NCI-H2171 treated with DMSO at 0.1 percent for 48 hours (cell line): ENCODE data around the gene XPNPEP3.
"Not testable (repeated sequence)": the region's sequence is repeated elsewhere in the genome, so short reads cannot be mapped to it uniquely, and the experiment has no call there.

ENCODE experiments used
- DNase-seq: peaks from one replicate; lab custom pipeline; 2025; lab: John Stamatoyannopoulos, UW

XPNPEP3 gene

DNA sequence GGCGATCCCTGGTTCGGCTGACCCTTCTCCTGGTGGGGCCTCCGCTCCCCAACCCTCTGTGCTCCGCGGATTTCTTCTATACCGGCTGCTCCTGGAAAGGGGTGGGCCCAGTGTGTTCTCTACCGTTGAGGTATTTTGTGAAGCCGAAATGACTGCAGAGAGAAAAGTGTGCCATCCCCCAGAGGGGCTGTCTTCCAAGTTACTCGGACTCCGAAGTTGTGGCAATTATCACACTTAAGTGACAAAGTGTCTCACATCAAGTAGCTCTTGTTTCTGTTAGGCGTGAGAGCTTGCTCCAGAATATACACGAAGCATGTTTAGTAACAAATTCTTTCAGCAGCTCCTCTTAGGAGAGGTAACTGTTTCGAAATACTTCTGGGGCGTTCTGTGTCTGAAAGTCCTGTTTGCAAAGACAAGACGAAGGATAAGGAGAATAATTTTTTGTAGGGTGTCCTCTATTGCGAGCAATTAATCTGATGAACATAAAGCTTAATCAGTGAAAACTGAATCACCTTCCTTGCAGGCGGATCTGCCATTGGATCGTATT lies 434 bp downstream of the XPNPEP3 start:
- no peak for DNase-seq

- no peak for DNase-seq
Observed at GRCh38 chr22:40862013-40862412, 5.1 kb downstream of the XPNPEP3 start, which contains the start of gene DNAJB7. TSS of gene DNAJB7 (minus strand) at chr22:40862113. CDS start at chr22:40861994, 119 bp downstream.

GRCh38 chr22:40862537-40862936 lies 5.6 kb downstream of the XPNPEP3 start:
- no peak for DNase-seq

DNA sequence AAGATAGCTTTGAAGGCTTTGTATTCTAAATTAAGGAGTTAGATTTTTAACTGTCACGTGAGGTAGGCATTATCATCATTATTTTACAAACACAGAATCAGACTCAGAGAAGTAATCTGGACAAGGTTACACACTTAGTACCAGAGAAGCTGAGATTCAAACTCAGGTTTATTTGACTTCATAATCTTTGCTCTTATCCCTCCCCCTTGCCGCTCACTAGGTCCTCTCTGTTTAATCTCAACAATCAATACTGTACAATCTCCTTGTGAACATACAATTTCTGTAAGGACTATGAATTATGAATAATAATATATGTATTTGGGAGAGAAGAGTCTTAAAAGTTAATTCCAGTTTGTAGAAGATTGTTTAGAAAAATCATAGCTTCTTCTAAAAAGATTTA lies 10.2 kb downstream of the XPNPEP3 start:
- DNase-seq: no peak

GRCh38 chr22:40868379-40868778 lies 11.4 kb downstream of the XPNPEP3 start:
- not testable (repeated sequence) for DNase-seq

DNA sequence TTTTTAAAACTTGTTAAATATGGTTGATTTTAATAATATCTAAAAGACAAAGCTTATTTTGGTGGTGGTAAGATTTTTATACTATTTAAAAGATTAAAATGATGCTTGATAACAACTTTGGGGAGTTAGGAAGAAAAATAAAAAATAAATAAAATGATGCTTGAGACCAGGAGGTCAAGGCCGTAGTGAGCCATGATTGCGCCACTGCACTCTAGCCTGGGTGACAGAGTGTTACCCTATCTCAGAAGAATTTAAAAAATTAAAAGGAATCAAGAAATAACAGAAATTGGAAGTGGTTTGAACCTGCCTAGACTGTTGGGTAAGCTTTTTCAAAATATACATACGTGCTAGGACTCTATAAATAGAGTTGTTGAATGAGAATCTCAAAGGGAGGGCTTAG lies 17.1 kb downstream of the XPNPEP3 start:
- no peak for DNase-seq

- DNase-seq: no peak
Observed at GRCh38 chr22:40875111-40875510, 18.2 kb downstream of the XPNPEP3 start.

DNA sequence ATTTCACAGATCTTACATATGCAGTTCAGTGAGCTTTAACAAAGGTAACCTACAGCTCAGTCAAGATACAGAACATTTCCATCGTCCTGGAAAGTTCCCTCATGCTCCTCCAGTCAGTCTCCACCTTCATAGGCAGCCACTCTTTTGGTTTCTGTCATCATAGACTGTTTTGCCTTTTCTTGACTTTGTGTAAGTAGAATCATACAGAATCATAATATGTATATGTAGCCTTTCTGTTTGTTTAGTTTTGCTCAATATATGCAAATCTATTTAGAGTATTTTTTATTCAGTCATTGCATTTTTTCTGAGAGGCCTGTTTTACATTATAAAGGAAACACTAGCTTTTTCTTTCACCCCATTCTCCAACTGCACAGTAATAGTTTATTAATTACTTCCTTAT lies 20.0 kb downstream of the XPNPEP3 start:
- no peak for DNase-seq

DNA sequence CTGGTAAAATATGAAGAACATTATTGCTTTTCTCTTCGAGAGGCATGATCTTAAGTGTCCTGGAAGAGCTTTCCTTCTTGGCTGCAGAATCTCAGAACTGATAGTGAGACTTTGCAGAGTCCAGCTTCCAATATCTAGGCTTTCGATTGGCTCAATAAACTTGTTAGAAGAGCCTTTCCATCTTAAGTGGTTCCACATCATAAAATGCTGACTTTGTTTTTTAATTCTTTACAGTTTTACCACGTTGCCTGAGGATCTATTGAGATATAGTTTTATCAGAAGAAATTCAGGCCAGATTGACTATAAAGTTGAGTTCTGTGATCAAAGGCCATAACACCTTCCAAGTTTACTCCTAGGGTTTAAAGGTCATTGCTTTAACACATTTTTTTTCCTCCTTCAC lies 20.5 kb downstream of the XPNPEP3 start:
- no peak for DNase-seq

- no peak for DNase-seq
Observed at GRCh38 chr22:40878922-40879321, 22.0 kb downstream of the XPNPEP3 start.

DNA sequence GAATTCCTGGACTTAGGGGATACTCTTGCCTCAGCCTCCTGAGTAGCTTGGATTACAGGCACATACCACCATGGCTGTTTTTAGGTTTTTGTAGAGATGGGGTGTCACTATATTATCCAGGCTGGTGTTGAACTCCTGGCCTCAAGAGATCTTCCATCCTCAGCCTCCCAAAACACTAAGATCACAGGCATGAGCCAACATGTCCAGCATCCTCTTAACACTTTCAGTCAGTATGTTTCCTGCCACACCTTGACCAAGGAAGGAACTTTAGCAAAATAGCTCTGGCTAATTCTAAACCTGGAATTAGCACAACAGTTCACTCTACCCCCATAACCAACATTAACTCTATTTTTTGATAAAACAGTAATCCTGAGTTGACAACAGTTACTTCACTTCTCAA lies 32.2 kb downstream of the XPNPEP3 start:
- no peak for DNase-seq

- no peak for DNase-seq
Observed at GRCh38 chr22:40890881-40891280, 33.9 kb downstream of the XPNPEP3 start.

- DNase-seq: no peak
Observed at GRCh38 chr22:40894417-40894816, 37.5 kb downstream of the XPNPEP3 start.

DNA sequence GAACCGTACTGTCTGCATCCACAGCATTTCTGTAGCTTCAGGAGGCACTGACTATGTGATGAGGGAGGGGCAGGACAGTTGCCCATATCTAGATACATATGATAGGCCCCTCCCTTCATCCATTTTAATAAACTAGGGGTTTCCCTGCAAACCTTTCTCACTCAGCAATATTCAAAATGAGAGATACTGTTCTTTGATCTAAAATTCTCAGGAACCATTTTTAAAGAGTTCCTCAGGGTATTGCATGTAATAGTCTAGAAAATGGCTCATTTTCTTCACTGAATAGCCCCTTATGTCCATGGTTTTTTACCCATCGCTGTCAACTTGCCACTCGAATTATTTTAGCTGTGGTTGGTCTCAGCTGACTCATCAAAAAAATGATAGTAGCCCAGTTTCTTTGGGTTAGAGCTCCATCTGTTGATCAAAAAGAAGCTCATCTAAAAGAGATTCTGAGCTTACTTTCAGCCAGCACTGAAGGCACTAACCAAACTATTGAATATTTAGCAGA lies 42.0 kb downstream of the XPNPEP3 start:
- peak; percentile 82 for DNase-seq

- no peak for DNase-seq
Observed at GRCh38 chr22:40904101-40904500, 47.2 kb downstream of the XPNPEP3 start.

- DNase-seq: no peak
Observed at GRCh38 chr22:40908895-40909294, 51.9 kb downstream of the XPNPEP3 start.

DNA sequence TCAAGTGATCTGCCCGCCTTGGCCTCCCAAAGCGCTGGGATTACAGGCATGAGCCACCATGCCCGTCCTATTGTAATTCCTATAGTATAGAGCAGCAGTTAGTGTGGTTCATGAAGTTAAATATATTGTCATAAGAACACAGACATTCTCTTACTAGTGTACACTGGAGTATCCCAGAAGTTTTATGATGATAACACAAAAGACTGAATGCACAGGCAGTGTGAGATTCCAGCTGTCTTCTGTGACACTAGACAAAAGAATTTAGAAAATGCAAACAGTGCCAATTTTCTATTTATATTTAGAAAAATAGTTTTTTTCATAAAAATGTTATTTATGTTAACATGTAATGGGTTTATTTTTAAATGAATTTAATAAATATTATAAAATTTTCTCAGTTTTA lies 54.8 kb downstream of the XPNPEP3 start:
- no peak for DNase-seq

GRCh38 chr22:40912987-40913386 lies 56.0 kb downstream of the XPNPEP3 start:
- not testable (repeated sequence) for DNase-seq

DNA sequence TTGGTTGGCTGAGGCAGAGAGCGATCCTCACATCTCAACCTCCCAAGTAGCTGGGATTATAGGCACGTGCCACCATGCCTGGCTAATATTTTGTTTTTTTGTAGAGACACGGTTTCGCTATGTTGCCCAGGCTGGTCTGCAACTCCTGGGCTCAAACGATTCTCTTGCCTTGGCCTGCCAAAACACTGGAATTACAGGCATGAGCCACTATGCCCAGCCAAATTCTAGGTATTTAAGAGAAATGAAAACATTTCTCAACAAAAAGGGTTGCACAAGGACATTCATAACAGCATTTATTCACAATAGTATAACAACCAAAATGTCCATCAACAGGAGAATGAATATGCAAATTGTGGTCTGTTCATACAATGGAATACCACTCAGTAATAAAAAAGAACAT lies 62.5 kb downstream of the XPNPEP3 start:
- DNase-seq: no peak

DNA sequence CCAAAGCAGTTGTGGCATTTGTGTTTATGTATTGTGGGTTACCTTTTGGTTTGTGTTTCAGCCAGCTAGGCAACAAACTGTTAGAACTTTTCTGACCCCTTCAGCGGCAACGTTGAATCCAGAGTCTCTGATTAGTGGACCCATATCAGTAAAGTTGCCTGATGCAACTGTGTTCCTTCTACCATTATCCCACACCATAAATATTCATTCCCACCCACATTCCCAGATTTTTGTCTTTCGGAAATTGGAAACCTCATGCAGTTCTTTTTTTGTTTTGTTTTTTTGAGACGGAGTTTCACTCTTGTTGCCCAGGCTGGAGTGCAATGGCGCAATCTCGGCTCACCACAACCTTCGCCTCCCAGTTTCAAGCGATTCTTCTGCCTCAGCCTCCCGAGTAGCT lies 63.6 kb downstream of the XPNPEP3 start:
- no peak for DNase-seq

DNA sequence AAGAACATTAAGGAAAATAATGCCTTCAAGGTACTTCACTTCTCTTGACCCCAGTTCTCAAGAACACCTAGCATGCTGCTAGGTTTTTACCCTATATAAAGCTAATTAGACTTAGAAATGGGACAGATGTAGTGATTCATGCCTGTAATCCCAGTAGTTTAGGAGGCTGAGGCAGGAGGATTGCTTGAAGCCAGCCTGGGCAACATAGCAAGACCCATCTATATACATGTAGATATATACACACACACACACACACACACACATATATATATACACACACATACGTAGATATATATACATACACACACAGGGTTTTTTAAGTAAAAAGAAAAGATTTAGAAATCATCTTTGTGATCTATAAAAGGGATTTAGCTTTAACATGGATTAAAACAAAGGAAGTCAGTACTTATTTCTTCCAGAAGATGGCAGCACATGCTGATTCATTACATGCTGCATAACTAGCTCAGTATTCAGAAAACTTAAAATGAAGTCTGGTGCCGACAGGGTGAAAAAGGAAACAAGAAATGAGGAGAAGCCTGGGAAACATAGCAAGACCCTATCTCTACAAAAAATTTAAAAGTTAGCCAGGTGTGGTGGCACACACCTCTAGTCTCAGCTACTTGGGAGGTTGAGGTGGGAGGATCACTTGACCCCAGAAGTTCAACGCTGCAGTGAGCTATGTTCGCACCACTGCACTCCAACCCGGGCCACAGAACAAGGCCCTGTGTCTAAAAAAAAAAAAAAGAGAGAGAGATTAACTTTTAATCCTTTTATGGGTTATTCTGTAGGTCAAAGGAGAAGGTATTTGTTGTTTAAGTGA lies 65.7 kb downstream of the XPNPEP3 start:
- DNase-seq: peak; percentile 63

- no peak for DNase-seq
Observed at GRCh38 chr22:40928657-40929056, 71.7 kb downstream of the XPNPEP3 start.

DNA sequence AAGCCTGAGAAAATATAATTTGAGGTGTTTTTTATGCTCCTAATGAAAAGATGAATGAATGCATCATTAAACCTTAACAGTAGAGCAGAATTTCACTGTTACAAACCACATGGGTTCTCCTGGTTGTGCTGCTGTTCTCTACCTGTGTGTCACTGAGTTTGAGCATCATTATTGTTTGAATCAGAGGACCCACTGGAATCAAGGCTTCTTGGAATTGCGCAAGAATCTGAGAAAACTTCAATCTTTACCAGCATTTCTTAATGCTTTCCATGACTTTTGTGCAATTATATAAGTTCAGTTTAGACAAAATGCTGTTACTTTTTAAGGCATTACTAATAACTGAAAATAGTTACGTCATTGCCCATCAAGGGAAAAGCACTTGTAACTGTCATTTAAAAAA lies 75.4 kb downstream of the XPNPEP3 start:
- DNase-seq: no peak

DNA sequence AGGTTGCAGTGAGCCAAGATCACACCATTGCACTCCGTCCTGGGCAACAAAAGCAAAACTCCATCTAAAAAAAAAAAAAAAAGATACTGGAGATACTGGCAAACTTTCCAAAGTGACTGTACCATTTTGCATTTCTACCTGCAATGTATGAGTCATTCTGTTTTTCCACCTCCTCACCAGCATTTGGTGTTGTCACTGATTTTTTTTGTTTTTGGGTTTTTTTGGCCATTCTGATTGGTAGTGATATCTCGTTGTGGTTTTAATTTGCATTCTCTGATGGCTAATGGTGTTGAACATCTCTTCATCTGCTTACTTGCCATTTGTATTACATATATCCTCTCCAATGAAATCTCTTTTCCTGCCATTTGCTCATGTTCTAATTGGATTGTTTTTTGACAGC lies 82.3 kb downstream of the XPNPEP3 start:
- DNase-seq: no peak
